NCI-H524 treated with DMSO at 0.1 percent for 48 hours (cell line): ENCODE data around the gene SORCS1.

Experiments used
- DNase-seq: peaks from one replicate; lab custom pipeline; 2025; lab: John Stamatoyannopoulos, UW

The SORCS1 gene

GRCh38 chr10:106897719-106898118, 266.8 kb downstream of the SORCS1 start:
- DNase-seq = no peak

- DNase-seq = no peak
Measured at GRCh38 chr10:106894692-106895091, 269.8 kb downstream of the SORCS1 start.

GRCh38 chr10:106877574-106877973, 286.9 kb downstream of the SORCS1 start:
- no peak for DNase-seq

GRCh38 chr10:106874604-106874889, 290.0 kb downstream of the SORCS1 start:
- DNase-seq = no peak

- DNase-seq = no peak
Measured at GRCh38 chr10:106873770-106874603, 290.5 kb downstream of the SORCS1 start.

GRCh38 chr10:106872176-106872575, 292.3 kb downstream of the SORCS1 start:
- no peak for DNase-seq

GRCh38 chr10:106866244-106866845, 298.2 kb downstream of the SORCS1 start:
- no peak for DNase-seq

- no peak for DNase-seq
Measured at GRCh38 chr10:106864031-106864430, 300.5 kb downstream of the SORCS1 start.

- no peak for DNase-seq
Measured at GRCh38 chr10:106863549-106863948, 301.0 kb downstream of the SORCS1 start.

GRCh38 chr10:106859892-106860652, 304.4 kb downstream of the SORCS1 start:
- DNase-seq = no peak

GRCh38 chr10:106857728-106858127, 306.8 kb downstream of the SORCS1 start:
- no peak for DNase-seq

GRCh38 chr10:106857213-106857612, 307.3 kb downstream of the SORCS1 start:
- DNase-seq = no peak

- DNase-seq = no peak
Measured at GRCh38 chr10:106836933-106837663, 327.4 kb downstream of the SORCS1 start.

GRCh38 chr10:106832846-106833245, 331.7 kb downstream of the SORCS1 start:
- DNase-seq = no peak

GRCh38 chr10:106830471-106830870, 334.0 kb downstream of the SORCS1 start:
- no peak for DNase-seq

GRCh38 chr10:106830006-106830405, 334.5 kb downstream of the SORCS1 start:
- no peak for DNase-seq

GRCh38 chr10:106826716-106827115, 337.8 kb downstream of the SORCS1 start:
- DNase-seq = no peak

- no peak for DNase-seq
Measured at GRCh38 chr10:106825576-106826364, 338.7 kb downstream of the SORCS1 start.

GRCh38 chr10:106820579-106820978, 343.9 kb downstream of the SORCS1 start:
- DNase-seq = no peak

- no peak for DNase-seq
Measured at GRCh38 chr10:106819490-106819889, 345.0 kb downstream of the SORCS1 start.

- DNase-seq = no peak
Measured at GRCh38 chr10:106816318-106817085, 348.0 kb downstream of the SORCS1 start.
